ENCODE data around the gene PLPPR5.

The PLPPR5 gene

DNA sequence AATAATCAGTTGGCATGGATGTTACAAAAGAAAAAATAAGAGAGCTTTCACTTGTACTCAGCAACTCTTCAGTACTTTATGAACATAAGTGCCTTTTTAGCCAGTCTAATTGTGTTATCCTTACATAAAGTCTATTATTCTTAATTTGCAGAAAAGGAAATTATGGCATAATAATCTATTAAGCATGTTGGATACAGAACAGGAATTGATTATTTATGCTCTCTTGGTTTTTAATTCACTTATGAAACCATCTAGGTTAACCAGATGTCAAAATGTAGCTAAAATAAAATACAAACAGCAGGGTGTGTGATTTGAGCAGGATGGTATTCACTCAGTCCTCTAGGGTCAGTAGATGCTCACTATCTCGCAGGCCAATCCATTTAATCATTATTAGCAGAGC is 79.7 kb downstream of the PLPPR5 start:
- no peaks in the 10 kb centered on the region for H3K36me3 ChIP-seq (ENCODE audit: low read length)
- H3K9me3 ChIP-seq (ENCODE audit: insufficient read depth, low read length), result no peaks in the 10 kb centered on the region
- no peaks in the 10 kb centered on the region for H3K27me3 ChIP-seq (ENCODE audit: low read length)
- H3K4me2 ChIP-seq (ENCODE audit: low read depth, low read length, poor library complexity, severe bottlenecking), result no peak overlapping the region
- H3K9me2 ChIP-seq (replicated peaks; ENCODE audit: insufficient read depth, low read length), result no peaks in the 10 kb centered on the region
- H3K27ac ChIP-seq (ENCODE audit: low read depth, low read length), result no peak overlapping the region
- no peaks in the 10 kb centered on the region for H3F3A ChIP-seq (ENCODE audit: insufficient read depth)
- H4K20me1 ChIP-seq (ENCODE audit: low read depth, low read length), result no peaks in the 10 kb centered on the region
- H3K4me3 ChIP-seq (ENCODE audit: insufficient read depth, low read length, poor library complexity, severe bottlenecking), result no peak overlapping the region
- no peak overlapping the region for H3K9ac ChIP-seq (ENCODE audit: low read length)
- TF ChIP-seq CTCF (IDR thresholded peaks at IDR 0.05; ENCODE audit: insufficient read depth, low read length, poor library complexity, severe bottlenecking) (no peak), EZH2phosphoT487 (conservative IDR thresholded peaks at IDR 0.05; ENCODE audit: low read length) (no peak)
- no peak overlapping the region for H2AFZ ChIP-seq (ENCODE audit: low read depth, low read length, severe bottlenecking)
- no peaks in the 10 kb centered on the region for H3K79me2 ChIP-seq (ENCODE audit: insufficient read depth, low read length)

DNA sequence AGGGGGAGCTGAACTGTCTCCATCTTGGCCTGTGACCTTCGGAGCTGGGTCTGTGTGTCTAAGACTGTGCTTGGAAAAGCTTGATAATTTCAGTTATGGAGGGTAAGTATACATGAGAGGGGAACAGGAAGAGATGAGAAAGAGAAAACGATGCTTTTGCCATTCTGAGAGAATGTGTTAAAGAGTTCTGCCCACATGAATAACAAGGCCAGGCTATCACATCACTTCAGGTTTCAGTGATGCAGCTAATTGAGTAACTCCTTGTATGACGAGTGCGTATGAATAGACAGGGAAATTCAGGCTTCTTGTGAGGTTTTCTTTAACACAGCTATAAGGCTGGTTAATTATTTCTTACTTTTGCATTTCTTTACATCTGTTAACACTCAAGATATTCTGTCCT is 81.0 kb downstream of the PLPPR5 start:
- no peaks in the 10 kb centered on the region for H3K9me2 ChIP-seq (replicated peaks; ENCODE audit: insufficient read depth, low read length)
- no peak overlapping the region for H3K9ac ChIP-seq (ENCODE audit: low read length)
- H3K4me2 ChIP-seq (ENCODE audit: low read depth, low read length, poor library complexity, severe bottlenecking), result no peak overlapping the region
- no peaks in the 10 kb centered on the region for H4K20me1 ChIP-seq (ENCODE audit: low read depth, low read length)
- no peak overlapping the region for H2AFZ ChIP-seq (ENCODE audit: low read depth, low read length, severe bottlenecking)
- no peak overlapping the region for H3K4me3 ChIP-seq (ENCODE audit: insufficient read depth, low read length, poor library complexity, severe bottlenecking)
- no peaks in the 10 kb centered on the region for H3K79me2 ChIP-seq (ENCODE audit: insufficient read depth, low read length)
- no peak overlapping the region for H3K27ac ChIP-seq (ENCODE audit: low read depth, low read length)
- no peak for TF ChIP-seq EZH2phosphoT487 (conservative IDR thresholded peaks at IDR 0.05; ENCODE audit: low read length)
- TF ChIP-seq CTCF (IDR thresholded peaks at IDR 0.05; ENCODE audit: insufficient read depth, low read length, poor library complexity, severe bottlenecking), result no peak
- no peaks in the 10 kb centered on the region for H3K27me3 ChIP-seq (ENCODE audit: low read length)
- no peaks in the 10 kb centered on the region for H3K9me3 ChIP-seq (ENCODE audit: insufficient read depth, low read length)
- no peaks in the 10 kb centered on the region for H3F3A ChIP-seq (ENCODE audit: insufficient read depth)
- H3K36me3 ChIP-seq (ENCODE audit: low read length), result no peaks in the 10 kb centered on the region

DNA sequence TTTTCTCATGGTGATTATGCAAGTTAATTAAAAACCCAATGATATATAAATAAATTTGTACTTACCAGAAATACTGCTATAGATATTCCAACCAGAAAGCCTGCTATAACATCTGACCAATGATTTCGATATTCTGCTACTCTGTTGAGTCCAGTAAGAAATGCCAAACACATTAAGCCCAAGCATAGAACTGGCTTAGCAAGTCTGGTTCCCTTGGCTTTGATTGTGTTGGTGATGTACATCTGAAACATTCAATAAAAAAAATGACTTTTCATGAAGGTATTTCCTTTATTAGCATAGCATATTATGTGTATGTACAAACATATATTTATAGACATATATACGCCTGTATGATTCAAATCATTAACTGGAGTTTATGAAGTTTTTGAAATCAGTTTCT is 82.8 kb downstream of the PLPPR5 start:
- Histone ChIP-seq H4K20me1 (ENCODE audit: low read depth, low read length) (no peaks in the 10 kb centered on the region), H3K9ac (ENCODE audit: low read length) (no peak overlapping the region), H3K27ac (ENCODE audit: low read depth, low read length) (no peak overlapping the region), H3K4me2 (ENCODE audit: low read depth, low read length, poor library complexity, severe bottlenecking) (no peak overlapping the region), H3K79me2 (ENCODE audit: insufficient read depth, low read length) (no peaks in the 10 kb centered on the region), H3F3A (ENCODE audit: insufficient read depth) (no peaks in the 10 kb centered on the region), H3K9me3 (ENCODE audit: insufficient read depth, low read length) (no peaks in the 10 kb centered on the region), H2AFZ (ENCODE audit: low read depth, low read length, severe bottlenecking) (no peak overlapping the region), H3K4me3 (ENCODE audit: insufficient read depth, low read length, poor library complexity, severe bottlenecking) (no peak overlapping the region), H3K36me3 (ENCODE audit: low read length) (no peaks in the 10 kb centered on the region), H3K9me2 (replicated peaks; ENCODE audit: insufficient read depth, low read length) (no peaks in the 10 kb centered on the region), H3K27me3 (ENCODE audit: low read length) (no peaks in the 10 kb centered on the region)
- TF ChIP-seq EZH2phosphoT487 (conservative IDR thresholded peaks at IDR 0.05; ENCODE audit: low read length), result no peak
- no peak for TF ChIP-seq CTCF (IDR thresholded peaks at IDR 0.05; ENCODE audit: insufficient read depth, low read length, poor library complexity, severe bottlenecking)

Data from SU-DHL-6 (cell line).